IPS-NIHi11 (cell line): ENCODE data around the gene LAPTM4A.

ENCODE experiments used
- DNase-seq: peaks from one replicate; pipeline ENCODE4 v3.0.0; 2012; ENCODE audit warnings: mixed read lengths, low spot score

LAPTM4A gene

DNA sequence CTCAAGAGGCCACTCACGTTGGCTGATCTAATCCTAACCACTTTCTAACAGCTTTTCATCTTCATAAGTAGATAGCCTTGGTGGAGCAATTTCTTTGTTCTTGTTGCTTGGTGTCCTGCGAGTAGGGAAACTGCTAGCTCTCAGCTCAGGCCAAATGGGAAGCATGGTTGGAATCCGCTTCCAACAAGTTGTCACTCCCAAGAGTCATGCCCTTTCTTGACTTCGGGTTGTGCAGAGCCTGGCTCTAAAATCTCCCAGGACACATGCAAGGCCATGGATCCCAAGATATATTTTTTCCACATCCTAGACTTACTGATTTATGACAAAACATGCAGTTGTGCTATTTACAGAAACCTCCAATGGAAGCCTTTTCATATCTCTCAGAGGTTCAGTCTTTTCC lies 31.7 kb downstream of the LAPTM4A start:
- no peak for DNase-seq

DNA sequence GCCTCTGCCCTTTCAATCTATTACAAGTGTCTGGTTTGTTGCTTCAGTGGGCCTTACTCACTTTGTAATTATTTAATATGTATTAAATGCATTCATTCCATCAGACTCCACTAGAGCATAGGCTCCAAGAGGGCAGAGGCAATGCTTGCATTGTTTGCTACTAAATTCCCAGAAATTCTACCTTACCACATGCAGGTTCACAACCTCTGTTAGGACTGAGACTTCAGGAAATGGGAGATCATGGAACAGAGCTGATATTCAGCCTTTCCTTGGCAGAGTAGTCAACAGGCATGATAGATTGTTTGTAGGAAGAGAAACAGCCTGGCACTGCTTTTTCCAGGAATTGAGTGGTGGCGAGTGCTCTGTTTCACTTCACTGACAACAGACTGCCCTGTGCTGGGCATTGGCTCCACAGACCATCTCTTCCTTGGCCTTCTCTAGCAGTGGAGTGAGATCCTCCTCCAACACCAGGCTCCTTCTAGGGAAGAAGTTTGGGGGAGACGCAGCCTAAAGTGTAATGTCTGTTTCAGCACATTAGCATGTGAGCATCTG lies 32.8 kb downstream of the LAPTM4A start:
- no peak for DNase-seq

DNA sequence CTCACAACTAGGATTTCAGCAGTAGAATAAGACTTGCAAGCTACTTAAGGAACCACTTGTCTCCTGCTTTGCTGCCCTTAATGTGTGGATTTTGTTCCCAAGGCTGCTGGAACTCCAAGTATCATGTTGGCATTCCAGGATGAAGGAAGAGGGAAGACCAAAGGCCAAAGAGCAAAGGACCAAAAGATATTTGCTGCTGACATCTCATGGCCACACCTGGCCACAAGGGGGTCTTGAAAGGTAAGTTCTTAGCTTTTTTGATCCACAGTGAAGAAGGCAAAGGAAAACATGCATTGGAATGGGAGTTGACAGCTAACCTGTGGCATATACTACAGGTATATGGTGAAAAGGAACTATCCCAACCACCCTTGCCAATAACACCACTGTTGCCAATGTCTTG lies 35.1 kb downstream of the LAPTM4A start:
- peak; percentile 26 for DNase-seq

DNA sequence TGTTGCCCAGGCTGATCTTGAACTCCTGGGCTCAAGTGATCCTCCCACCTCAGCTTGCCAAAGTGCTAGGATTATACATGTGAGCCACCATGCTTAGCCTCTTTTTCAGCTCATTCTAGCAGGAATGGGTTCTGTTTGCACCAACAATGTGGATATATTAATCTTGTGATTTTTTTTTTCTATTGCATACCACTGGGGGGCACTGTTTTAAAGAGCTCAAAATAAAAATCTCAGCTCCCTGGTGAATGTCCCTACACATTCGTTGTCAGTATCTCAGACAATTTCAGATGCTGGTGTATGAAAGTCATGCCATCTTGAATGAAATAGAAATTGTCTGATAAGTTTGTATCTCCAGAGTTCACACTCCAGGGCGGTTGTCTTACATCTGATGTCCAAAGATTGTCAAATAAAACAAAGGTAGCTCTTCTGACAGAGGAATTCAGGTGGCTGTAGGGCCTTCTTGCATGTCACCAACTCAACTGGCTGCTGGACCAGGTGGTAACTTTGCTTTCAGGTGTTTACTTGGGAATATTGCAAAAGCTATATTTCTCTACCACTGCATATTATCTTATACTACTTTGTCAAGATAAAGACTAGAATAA lies 35.8 kb downstream of the LAPTM4A start:
- peak; percentile 51 for DNase-seq

DNA sequence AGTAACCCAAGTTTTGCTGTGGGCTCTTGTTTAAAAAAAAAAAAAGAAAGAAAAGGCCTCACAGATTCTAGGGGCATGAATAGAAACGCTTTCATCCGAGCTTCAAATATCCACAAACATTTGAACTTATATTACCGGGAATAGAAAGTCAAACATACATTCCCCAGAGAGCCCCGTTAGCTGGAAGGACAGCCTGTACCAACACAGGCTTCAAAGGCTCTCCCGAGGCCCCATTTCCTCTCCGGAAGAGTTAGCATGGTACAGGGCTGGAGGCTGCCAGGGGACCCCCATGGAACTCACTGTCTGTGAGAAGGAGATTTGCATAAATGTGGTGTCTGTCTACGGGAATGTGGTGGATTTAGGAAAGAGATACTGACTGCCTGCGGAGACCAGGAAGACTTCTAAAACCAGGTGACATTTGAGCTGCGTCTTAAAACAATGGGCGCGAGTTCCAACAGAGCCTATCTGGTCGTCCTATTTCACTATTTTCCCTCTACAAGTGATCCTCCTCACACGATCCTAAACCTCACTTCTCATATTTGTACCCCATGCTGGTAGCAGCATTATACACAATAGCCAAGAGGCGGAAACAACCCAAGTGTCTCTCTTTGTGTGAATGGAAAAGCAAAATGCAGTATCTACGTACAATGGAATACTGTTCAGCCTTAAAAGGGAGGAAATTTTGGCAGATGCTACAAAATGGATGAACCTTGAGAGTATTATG lies 38.1 kb downstream of the LAPTM4A start:
- no peak for DNase-seq

DNA sequence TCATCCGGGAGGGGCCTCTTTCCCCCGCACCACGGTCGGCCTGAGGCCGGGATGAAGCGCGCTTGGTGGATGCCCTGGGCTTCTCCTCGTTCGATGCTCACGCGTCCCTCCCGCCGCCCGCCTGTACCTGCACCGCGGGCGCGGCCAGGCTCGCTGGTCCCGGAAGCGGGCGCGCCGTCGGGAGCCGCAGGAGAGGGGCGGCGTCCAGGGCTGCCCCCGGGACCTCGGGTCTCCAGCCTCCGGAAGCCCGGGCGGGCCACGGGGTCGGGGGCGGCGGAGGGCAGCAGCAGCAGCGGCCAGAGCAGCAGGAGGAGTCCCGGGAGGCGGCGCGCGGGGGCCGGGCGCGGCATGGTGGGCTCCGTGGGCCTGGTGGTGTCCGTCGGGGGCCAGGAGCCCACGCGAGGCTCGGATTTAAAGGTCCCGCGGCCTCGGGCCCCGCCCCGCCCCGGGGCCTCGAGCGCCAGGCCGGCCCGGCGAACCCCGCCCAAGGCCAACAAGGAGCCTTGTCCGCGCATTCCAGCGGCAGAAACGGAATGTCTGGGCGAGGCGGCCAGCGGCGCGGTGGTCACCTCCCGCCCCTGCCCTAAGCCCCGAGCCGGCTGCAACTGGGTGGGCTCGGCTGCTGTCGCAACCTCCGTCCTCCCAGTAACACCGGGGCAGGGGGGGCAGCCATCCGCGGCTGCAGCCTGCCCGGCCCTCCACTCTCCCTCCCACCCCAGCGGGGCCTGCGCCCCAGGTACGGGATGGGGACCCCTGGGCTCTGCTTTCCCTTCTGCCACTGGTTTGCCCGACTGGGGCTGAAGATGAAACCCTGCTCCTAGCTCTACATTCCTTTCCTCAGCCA lies 38.9 kb downstream of the LAPTM4A start, which contains the start of gene MATN3:
TSS of gene MATN3 (minus strand) at position 387 of the 844 bp plus-strand sequence. CDS start at position 350, 37 bp downstream.
- peak; percentile 86 for DNase-seq

DNA sequence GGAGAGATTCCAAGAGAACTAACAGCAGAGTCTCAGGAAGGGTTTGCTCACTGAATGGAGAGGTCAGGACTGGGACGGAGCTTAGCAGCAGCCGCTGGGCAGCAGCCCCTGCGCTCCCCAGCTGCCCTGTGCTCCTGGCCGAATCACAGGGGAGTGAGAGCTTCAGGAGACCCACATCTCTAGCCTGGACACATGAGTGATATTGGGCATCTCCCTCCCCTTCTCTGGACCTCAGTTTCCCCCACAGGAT lies 39.5 kb downstream of the LAPTM4A start:
- peak; percentile 39 for DNase-seq

DNA sequence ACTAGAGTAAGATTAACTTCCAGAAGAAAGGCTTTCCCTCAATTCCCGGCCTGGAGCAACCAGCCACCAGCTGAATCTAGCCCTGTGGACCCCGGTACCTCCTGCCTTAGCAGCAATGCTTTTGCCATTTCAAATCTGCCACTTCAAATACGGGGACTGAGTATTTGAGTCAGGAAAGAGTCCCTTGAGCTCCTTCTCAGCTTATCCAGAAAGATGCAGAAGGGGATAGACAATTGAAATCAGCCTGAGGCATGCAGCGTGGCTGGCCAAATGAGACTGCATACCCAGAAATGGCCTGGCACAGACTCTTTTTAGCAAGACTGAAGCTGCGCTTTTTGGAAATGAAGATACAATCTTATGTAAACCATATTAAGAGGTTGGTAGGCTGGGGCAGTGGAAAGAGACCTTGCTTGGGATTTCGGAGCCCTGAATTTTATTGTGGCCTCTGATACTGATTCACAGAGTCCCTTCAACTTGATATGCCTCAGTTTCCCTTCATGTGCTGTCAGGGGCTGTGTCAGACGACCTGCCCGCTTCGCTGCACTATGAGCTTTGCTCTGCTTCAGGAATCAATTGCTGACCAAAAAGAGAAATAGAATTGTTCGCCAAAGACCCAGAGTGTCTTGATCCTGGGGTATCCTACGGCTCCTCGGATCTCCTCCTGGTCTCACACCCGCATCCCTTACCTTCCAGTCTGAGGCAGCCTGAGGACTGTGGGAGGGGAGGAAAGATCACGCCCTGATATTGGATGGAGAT lies 40.0 kb downstream of the LAPTM4A start:
- no peak for DNase-seq

DNA sequence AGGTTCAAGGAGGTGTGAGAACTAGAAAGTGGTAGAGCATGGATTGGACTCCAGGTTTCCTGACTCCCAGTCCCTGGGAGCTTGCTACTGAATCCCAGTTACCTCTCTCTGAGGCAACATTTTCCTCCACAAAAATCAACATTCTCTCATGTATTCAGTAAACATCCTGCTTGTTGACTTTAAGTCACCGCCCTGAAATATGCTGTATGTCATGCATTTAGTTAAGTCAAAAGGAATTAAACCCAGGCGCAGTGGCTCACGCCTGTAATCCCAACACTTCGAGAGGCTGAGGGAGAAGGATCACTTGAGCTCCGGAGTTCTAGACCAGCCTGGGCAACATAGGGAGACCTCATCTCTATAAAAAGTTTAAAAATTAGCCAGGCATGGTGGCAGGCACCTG lies 42.7 kb downstream of the LAPTM4A start:
- no peak for DNase-seq

DNA sequence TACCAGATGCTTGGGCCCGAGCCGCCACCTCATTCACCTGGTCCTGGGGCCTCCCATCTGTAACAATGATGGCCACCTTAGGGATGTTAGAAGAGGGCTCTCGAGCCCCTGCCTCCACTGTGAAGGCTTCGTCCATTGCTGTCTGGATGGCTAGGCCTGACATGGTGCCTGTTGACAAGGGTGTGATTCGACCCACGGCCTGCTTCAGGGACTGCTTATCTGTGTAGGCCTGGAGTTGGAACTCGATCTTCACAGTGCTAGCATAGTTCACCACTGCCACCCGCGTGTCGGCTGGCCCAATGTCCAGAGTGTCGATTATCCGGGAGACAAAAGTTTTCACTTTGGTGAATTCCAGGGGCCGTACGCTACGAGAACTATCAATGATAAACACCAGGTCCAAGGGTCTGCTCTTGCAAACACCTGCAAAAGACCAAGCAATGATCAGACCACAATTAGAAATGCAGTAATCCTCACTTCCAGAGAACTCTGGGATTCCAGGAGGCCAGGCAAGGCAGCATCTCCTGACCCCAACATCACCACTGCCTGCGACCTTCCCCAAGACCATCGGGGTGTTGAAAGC lies 45.4 kb downstream of the LAPTM4A start:
- no peak for DNase-seq

DNA sequence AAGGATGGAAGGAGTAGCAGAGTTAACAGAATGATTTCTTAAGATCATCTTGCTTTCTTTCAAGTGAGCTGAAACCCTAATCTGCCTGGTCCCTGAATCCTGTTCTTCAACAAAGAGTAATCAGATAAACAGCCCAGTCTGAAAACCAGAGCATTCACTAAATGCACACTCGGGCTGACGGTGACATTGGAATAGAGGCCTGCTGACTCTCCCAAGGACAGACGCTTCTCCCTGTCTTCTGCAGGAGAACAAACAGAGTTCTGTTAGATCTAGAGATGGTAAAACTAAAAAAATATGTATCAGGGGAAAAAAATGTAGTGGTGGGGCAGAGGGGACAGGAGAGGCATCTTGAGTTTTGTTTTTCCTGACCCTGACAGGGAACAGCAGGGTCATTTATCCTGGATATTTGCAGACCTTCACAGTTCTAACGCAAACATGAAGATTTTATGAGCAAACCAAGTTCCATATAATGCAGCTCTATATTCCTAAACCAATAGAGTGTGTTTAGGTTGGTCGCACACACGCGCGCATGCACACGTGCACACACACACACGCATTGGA lies 46.3 kb downstream of the LAPTM4A start:
- DNase-seq, result no peak

DNA sequence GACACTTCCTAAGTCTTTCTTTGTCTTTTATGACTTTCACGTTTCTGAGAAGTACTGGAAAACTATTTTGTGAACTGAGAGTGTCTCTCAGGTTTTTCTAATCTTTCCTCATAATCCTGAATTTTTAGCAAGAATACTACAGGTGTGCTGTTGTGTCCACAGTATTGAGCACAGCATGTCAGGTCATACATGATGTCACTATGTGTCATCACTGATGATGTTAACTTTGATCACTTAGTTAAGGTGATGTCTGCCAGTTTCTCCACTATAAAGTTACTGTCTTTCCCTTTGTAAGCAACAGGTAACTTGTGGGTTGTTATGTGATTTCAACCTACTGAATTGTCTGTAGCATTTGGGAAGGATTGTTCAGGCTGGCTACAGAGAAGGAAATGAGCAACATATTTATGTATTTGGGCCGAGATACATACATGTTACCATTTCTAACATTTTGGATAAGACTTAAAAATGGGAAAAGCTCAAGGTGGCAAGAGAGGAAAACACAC lies 50.0 kb downstream of the LAPTM4A start:
- DNase-seq, result no peak

DNA sequence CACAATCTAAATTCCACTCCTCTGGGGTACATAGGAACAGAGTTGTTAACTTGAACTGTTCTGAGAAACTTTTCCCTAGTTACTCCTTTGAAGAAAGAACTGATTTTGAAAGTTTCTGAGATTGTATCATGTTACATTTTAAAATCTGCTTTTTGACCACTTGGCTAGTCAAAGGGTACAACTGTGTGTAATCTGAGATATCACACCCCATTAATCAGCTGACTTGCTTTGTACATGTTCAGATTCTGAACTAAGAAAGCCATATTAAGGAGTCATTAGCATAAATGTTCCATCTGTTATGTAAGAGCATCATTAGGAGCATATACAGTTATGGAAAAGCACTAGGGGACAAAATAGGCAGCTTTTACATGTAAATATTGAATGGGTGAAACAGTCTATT lies 57.7 kb downstream of the LAPTM4A start:
- no peak for DNase-seq

DNA sequence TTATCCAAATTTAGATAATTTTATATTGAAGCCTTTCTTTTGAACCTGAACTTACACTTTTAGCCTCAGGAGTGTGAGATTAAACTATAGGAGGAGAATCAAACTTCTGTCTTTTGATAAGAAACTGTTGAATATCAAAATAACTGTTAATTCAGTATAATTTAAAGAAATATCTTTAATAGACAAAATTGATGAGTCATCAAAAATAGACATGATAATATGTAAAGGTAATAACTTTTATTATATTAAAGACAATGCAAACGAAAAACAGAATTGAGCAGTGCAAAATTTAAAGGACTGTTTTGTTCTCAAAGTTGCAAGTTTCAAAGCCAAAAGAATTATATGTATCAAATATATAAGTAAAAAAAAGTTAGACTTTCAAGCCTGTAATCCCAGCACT lies 59.5 kb downstream of the LAPTM4A start:
- no peak for DNase-seq

DNA sequence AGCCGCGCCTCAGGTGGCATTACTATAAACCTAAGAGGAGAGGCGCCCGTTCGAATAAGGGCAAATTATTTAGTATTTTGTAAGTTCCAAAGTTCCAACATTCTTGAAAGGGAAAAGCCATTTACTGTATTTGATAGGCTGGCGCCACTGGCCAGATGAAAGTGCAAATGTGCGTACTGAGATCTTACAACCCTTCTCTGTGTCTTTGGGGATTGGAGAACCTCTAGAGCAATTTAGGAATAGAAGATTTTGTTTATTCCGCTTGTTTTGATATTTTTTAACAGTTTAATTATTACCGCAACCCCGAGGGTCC lies 61.1 kb downstream of the LAPTM4A start:
- no peak for DNase-seq

DNA sequence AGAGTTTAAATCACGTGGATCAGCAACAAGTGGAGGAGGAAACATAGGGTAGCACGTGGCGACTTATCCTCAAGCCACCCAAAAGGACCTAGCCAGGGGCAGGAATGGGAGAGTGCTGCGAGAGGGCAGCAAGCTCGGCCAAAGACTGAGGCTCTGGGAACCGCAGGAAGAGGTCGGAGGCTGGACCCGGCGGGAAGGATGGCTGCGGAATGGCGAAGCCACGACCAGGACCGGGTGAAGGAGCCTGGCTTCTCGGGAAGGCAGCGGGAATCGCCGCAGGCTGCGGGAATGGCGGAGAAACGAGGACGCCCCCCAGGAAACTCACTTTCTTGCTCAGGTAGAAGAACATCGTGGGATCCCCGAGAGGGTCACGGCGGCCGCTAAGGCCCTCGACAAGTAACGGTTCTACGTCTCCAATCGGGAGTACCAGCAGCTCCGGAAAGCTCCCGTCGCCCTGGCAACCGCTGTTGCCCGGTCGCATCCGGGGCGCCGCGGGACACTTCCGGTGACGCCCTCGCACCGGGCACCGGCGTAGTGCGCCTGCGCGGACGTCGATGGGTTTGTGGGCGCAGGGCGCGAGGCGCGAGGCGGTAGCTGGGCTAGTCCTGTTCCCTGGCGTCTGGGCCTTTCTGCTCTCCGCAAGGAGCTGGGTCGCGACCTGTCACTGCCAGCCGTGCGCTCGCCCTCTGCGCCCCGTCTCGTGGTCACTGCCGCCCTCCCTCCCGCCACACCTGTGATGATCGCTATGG lies 61.6 kb downstream of the LAPTM4A start, which contains the start of gene WDR35:
TSS of gene WDR35 (minus strand) at position 439 of the 749 bp plus-strand sequence. CDS start at position 349, 90 bp downstream.
- DNase-seq, result peak; percentile 100

DNA sequence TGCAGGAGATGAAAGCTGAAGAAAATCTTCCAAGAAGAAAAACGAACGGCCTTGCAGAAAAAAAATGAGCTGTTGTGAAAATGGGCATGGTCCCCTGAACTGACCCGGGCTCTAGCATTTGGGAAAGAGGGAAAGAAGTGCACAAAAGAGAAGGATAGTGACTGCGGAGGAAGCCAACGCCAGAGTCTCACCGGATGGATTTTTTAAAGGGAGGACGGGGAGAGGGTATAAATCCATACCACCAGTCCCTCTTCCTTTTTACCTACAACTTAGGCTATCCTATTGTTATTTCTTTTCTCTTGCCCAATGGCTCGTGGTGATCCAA lies 62.1 kb downstream of the LAPTM4A start:
- DNase-seq, result no peak

DNA sequence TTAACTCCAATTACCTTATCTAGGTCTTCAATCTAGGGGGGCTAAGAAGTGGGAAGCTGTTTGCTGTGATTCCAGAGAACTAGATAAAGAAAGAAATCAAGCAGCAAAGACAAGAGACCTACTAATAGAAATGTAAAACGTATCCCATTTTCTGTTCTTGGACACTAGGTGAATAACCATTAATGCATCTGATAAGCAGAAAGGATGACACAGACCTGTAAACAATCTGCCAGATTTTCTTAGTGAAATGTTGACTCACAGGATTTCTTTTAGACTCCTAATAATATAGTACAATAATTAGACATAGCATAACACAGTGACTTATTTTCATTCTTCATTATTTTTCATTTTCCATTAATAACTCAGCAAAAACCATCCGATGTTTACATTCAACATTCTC lies 62.8 kb downstream of the LAPTM4A start:
- no peak for DNase-seq

DNA sequence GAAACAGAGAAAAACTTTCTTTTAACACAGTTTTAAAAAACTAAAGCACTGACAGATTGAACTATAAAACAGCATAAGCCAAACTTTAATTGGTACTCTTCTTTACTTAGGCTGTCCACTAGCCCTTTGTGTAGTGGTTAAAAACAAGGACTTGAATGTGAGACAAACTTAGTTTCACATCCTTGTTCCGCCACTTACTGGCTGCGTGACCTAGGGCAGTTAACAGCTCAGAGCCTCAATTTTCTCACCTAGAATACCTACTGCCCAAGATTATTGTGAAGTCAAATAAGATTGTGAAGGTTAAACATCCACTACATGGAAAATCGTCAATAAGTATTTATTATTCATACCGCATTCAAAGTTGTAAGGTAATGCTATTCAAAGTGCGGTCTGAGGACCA lies 63.5 kb downstream of the LAPTM4A start:
- DNase-seq, result no peak
